Mesendoderm (in vitro differentiated cells): ENCODE results near the gene NAB1.

Experiments used
- DNase-seq: peaks from one replicate; pipeline ENCODE4 v3.0.0; 2013
- H2AK5ac ChIP-seq: 2 replicates; pipeline ENCODE4 v1.6.1; 2013; ENCODE audit warnings: low read length, inconsistent platforms
- H2BK120ac ChIP-seq: 2 replicates; pipeline ENCODE4 v1.6.1; 2013; ENCODE audit warnings: low read depth, mild to moderate bottlenecking, low read length, moderate library complexity, mixed read lengths
- H2BK15ac ChIP-seq: replicated peaks from 2 replicates; pipeline ENCODE4 v1.6.1; 2013; ENCODE audit warnings: low read depth, mild to moderate bottlenecking, moderate library complexity
- H2BK5ac ChIP-seq: 2 replicates; pipeline ENCODE4 v1.6.1; 2013; ENCODE audit warnings: low read length, inconsistent platforms
- H3K18ac ChIP-seq: 2 replicates; pipeline ENCODE4 v1.6.1; 2013; ENCODE audit warnings: mild to moderate bottlenecking, low read length, mixed read lengths
- H3K23ac ChIP-seq: one replicate; pipeline ENCODE4 v1.6.1; 2013; ENCODE audit warnings: low read length
- H3K27ac ChIP-seq: 2 replicates; pipeline ENCODE4 v1.5.1; 2013; ENCODE audit warnings: low read depth, mild to moderate bottlenecking, inconsistent platforms, low read length, moderate library complexity
- H3K27me3 ChIP-seq: 2 replicates; pipeline ENCODE4 v1.6.1; 2013; ENCODE audit warnings: low read length, control low read depth, mild to moderate bottlenecking, inconsistent platforms; ENCODE audit not compliant: insufficient read depth, poor library complexity
- H3K36me3 ChIP-seq: 2 replicates; pipeline ENCODE4 v1.6.1; 2013; ENCODE audit warnings: low read length, inconsistent platforms; ENCODE audit not compliant: control insufficient read depth, insufficient read depth
- H3K4ac ChIP-seq: one replicate; pipeline ENCODE4 v1.6.1; 2013; ENCODE audit warnings: low read depth, mild to moderate bottlenecking, low read length, moderate library complexity
- H3K4me1 ChIP-seq: 2 replicates; pipeline ENCODE4 v1.6.1; 2013; ENCODE audit warnings: low read depth, low read length, inconsistent platforms; ENCODE audit not compliant: control insufficient read depth
- H3K4me2 ChIP-seq: 2 replicates; pipeline ENCODE4 v1.6.1; 2013; ENCODE audit warnings: low read length
- H3K4me3 ChIP-seq: 2 replicates; pipeline ENCODE4 v1.5.1; 2013; ENCODE audit warnings: mild to moderate bottlenecking, low read length
- H3K56ac ChIP-seq: one replicate; pipeline ENCODE4 v1.6.1; 2013; ENCODE audit warnings: low read length
- H3K79me1 ChIP-seq: 2 replicates; pipeline ENCODE4 v1.6.1; 2013; ENCODE audit warnings: low read length, inconsistent platforms
- H3K79me2 ChIP-seq: 2 replicates; pipeline ENCODE4 v1.6.1; 2013; ENCODE audit warnings: mild to moderate bottlenecking, low read length; ENCODE audit not compliant: control insufficient read depth, insufficient read depth
- H3K9ac ChIP-seq: 2 replicates; pipeline ENCODE4 v1.6.1; 2013; ENCODE audit warnings: low read length, inconsistent platforms
- H4K5ac ChIP-seq: one replicate; pipeline ENCODE4 v1.6.1; 2013; ENCODE audit warnings: low read length
- H4K8ac ChIP-seq: one replicate; pipeline ENCODE4 v1.6.1; 2013; ENCODE audit warnings: low read depth, mild to moderate bottlenecking, control low read depth, low read length, moderate library complexity
- WGBS: extraction: QIAGEN DNeasy Blood & Tissue Kit; methylation state at CpG from one replicate; pipeline ENCODE4 v1.1.7; 2013; ENCODE audit warnings: low lambda C conversion rate, missing lambda C conversion rate; ENCODE audit not compliant: insufficient coverage; ENCODE audit errors: extremely low coverage; 5-methylcytosine and 5-hydroxymethylcytosine counted together

NAB1 gene

GRCh38 chr2:190653931-190654330 lies 5.0 kb downstream of the NAB1 start:
- H4K8ac ChIP-seq: no peak overlapping the region
- H3K4me2 ChIP-seq: no peak overlapping the region
- no peak overlapping the region for H4K5ac ChIP-seq
- H3K18ac ChIP-seq: no peak overlapping the region
- H3K27me3 ChIP-seq: no peaks in the 10 kb centered on the region
- H3K79me2 ChIP-seq: peaks cover 39% of the 10 kb centered on the region
- H3K27ac ChIP-seq: no peak overlapping the region
- H3K36me3 ChIP-seq: no peaks in the 10 kb centered on the region
- peaks cover 12% of the 10 kb centered on the region for H3K79me1 ChIP-seq
- no peak overlapping the region for H2BK5ac ChIP-seq
- no peak overlapping the region for H3K23ac ChIP-seq
- no peak overlapping the region for H3K9ac ChIP-seq
- DNase-seq: no peak
- no peak overlapping the region for H3K56ac ChIP-seq
- H2AK5ac ChIP-seq: no peak overlapping the region
- no peak overlapping the region for H3K4me3 ChIP-seq
- H3K4me1 ChIP-seq: peaks cover 3% of the 10 kb centered on the region
- H2BK15ac ChIP-seq: no peak overlapping the region
- no peak overlapping the region for H3K4ac ChIP-seq
- no peak overlapping the region for H2BK120ac ChIP-seq

GRCh38 chr2:190655113-190655512 lies 6.2 kb downstream of the NAB1 start:
- Histone ChIP-seq H2BK5ac (no peak overlapping the region), H3K23ac (no peak overlapping the region), H3K27ac (no peak overlapping the region), H4K8ac (no peak overlapping the region), H2BK120ac (no peak overlapping the region), H2AK5ac (no peak overlapping the region), H3K4me2 (no peak overlapping the region), H3K4me3 (no peak overlapping the region), H3K56ac (no peak overlapping the region), H2BK15ac (no peak overlapping the region), H3K18ac (no peak overlapping the region), H3K79me1 (peaks cover 13% of the 10 kb centered on the region), H3K36me3 (no peaks in the 10 kb centered on the region), H3K27me3 (no peaks in the 10 kb centered on the region), H3K9ac (no peak overlapping the region), H3K79me2 (peaks cover 39% of the 10 kb centered on the region), H4K5ac (no peak overlapping the region), H3K4ac (no peak overlapping the region), H3K4me1 (peaks cover 3% of the 10 kb centered on the region)
- DNase-seq: no peak
- WGBS: no CpG with 5 or more reads among the region's 1 CpG

GRCh38 chr2:190655570-190655969 lies 6.7 kb downstream of the NAB1 start:
- H3K4ac ChIP-seq: no peak overlapping the region
- no peaks in the 10 kb centered on the region for H3K36me3 ChIP-seq
- DNase-seq: no peak
- no peak overlapping the region for H3K18ac ChIP-seq
- no CpG with 5 or more reads among the region's 3 CpGs for WGBS
- no peak overlapping the region for H3K56ac ChIP-seq
- no peak overlapping the region for H2BK120ac ChIP-seq
- no peak overlapping the region for H2BK5ac ChIP-seq
- no peaks in the 10 kb centered on the region for H3K27me3 ChIP-seq
- H2AK5ac ChIP-seq: no peak overlapping the region
- no peak overlapping the region for H3K9ac ChIP-seq
- H3K4me1 ChIP-seq: peaks cover 3% of the 10 kb centered on the region
- no peak overlapping the region for H3K4me3 ChIP-seq
- peaks cover 35% of the 10 kb centered on the region for H3K79me2 ChIP-seq
- H3K27ac ChIP-seq: no peak overlapping the region
- H3K79me1 ChIP-seq: peaks cover 13% of the 10 kb centered on the region
- no peak overlapping the region for H4K8ac ChIP-seq
- no peak overlapping the region for H3K4me2 ChIP-seq
- H3K23ac ChIP-seq: no peak overlapping the region
- no peak overlapping the region for H2BK15ac ChIP-seq
- H4K5ac ChIP-seq: no peak overlapping the region

GRCh38 chr2:190656301-190656700 lies 7.4 kb downstream of the NAB1 start:
- Histone ChIP-seq H3K4me1 (peaks cover 3% of the 10 kb centered on the region), H2BK5ac (no peak overlapping the region), H3K56ac (no peak overlapping the region), H2AK5ac (no peak overlapping the region), H3K9ac (no peak overlapping the region), H3K4me3 (no peak overlapping the region), H3K23ac (no peak overlapping the region), H3K79me2 (peaks cover 35% of the 10 kb centered on the region), H3K18ac (no peak overlapping the region), H4K8ac (no peak overlapping the region), H3K4me2 (no peak overlapping the region), H2BK120ac (no peak overlapping the region), H3K27ac (no peak overlapping the region), H2BK15ac (no peak overlapping the region), H3K36me3 (no peaks in the 10 kb centered on the region), H3K79me1 (peaks cover 13% of the 10 kb centered on the region), H4K5ac (no peak overlapping the region), H3K27me3 (no peaks in the 10 kb centered on the region), H3K4ac (no peak overlapping the region)
- no CpG with 5 or more reads among the region's 2 CpGs for WGBS
- no peak for DNase-seq

- Histone ChIP-seq H3K27ac (no peak overlapping the region), H3K56ac (no peak overlapping the region), H2BK15ac (no peak overlapping the region), H4K8ac (no peak overlapping the region), H3K79me2 (peaks cover 32% of the 10 kb centered on the region), H3K18ac (no peak overlapping the region), H3K4me2 (no peak overlapping the region), H3K23ac (no peak overlapping the region), H3K4ac (no peak overlapping the region), H3K36me3 (no peaks in the 10 kb centered on the region), H3K9ac (no peak overlapping the region), H2BK120ac (no peak overlapping the region), H4K5ac (no peak overlapping the region), H3K79me1 (peaks cover 14% of the 10 kb centered on the region), H2AK5ac (no peak overlapping the region), H3K4me3 (no peak overlapping the region), H3K27me3 (no peaks in the 10 kb centered on the region), H2BK5ac (no peak overlapping the region), H3K4me1 (peaks cover 3% of the 10 kb centered on the region)
- no CpG with 5 or more reads among the region's 4 CpGs for WGBS
- no peak for DNase-seq
These were observed 8.8 kb downstream of the NAB1 start for GRCh38 chr2:190657474-190658255.

- H3K4me1 ChIP-seq: peaks cover 3% of the 10 kb centered on the region
- H3K4me3 ChIP-seq: no peak overlapping the region
- no peak overlapping the region for H3K56ac ChIP-seq
- H4K5ac ChIP-seq: no peak overlapping the region
- peaks cover 9% of the 10 kb centered on the region for H3K79me1 ChIP-seq
- H3K9ac ChIP-seq: no peak overlapping the region
- H2BK5ac ChIP-seq: no peak overlapping the region
- no peak overlapping the region for H3K23ac ChIP-seq
- no peak overlapping the region for H2BK120ac ChIP-seq
- DNase-seq: no peak
- H3K36me3 ChIP-seq: no peaks in the 10 kb centered on the region
- WGBS: no CpG with 5 or more reads among the region's 8 CpGs
- no peak overlapping the region for H2BK15ac ChIP-seq
- H3K18ac ChIP-seq: no peak overlapping the region
- peaks cover 18% of the 10 kb centered on the region for H3K79me2 ChIP-seq
- H2AK5ac ChIP-seq: no peak overlapping the region
- no peak overlapping the region for H4K8ac ChIP-seq
- no peak overlapping the region for H3K27ac ChIP-seq
- no peak overlapping the region for H3K4me2 ChIP-seq
- H3K4ac ChIP-seq: no peak overlapping the region
- H3K27me3 ChIP-seq: no peaks in the 10 kb centered on the region
These were observed 10.7 kb downstream of the NAB1 start for GRCh38 chr2:190659553-190659952.
